H1 (cell line): Measurements from ENCODE around the gene IL31. TPM values are rescaled to one million over a fixed set of nuclear protein-coding genes. Genes with fewer than 3 reads are reported as not detected.

Experiments used
- CTCF ChIA-PET: fragments of 300-600 bp; sonication (Branson Sonifier 250); formaldehyde crosslinking; loops from one replicate; lab custom pipeline; 2021; ENCODE audit not compliant: partially characterized antibody; lab: Charles Lee
- POLR2A ChIA-PET: fragments of 300-600 bp; sonication (Branson Sonifier 250); formaldehyde crosslinking; loops from one replicate; lab custom pipeline; 2021; ENCODE audit warnings: inconsistent platforms; ENCODE audit not compliant: partially characterized antibody; lab: Charles Lee
- DNase-seq, 2 experiments: peaks; one replicate each; pipeline versions ENCODE4 v3.0.0 to v3.0.0-alpha.2; 2010 to 2022; ENCODE audit warnings: low spot score in 2 of 2, low read depth in 1 of 2, mixed read lengths in 1 of 2
- FAIRE-seq: peaks from 2 replicates; lab custom pipeline; 2011; peaks lifted over from hg19 to GRCh38; lab: Jason Lieb, UNC
- H2AFZ ChIP-seq: 2 replicates; pipeline ENCODE4 v1.8.1; 2012; ENCODE audit warnings: low read length, inconsistent platforms
- H2AK5ac ChIP-seq: 2 replicates; pipeline ENCODE4 v1.6.1; 2013; ENCODE audit warnings: low read depth, low read length
- H2BK120ac ChIP-seq: replicated peaks from 2 replicates; pipeline ENCODE3; 2013; ENCODE audit warnings: low read depth, low read length, inconsistent platforms
- H2BK12ac ChIP-seq: 2 replicates; pipeline ENCODE4 v1.6.1; 2013; ENCODE audit warnings: low read depth, low read length
- H2BK15ac ChIP-seq: 2 replicates; pipeline ENCODE4 v1.6.1; 2013; ENCODE audit warnings: low read length
- H2BK20ac ChIP-seq: 2 replicates; pipeline ENCODE4 v1.6.1; 2013; ENCODE audit warnings: low read length
- H2BK5ac ChIP-seq: 2 replicates; pipeline ENCODE4 v1.6.1; 2013; ENCODE audit warnings: low read depth, low read length
- H3K14ac ChIP-seq: 2 replicates; pipeline ENCODE4 v1.6.1; 2013; ENCODE audit warnings: inconsistent platforms; ENCODE audit not compliant: insufficient read length
- H3K18ac ChIP-seq: 2 replicates; pipeline ENCODE4 v1.6.1; 2013; ENCODE audit warnings: low read length; ENCODE audit errors: extremely low read depth
- H3K23ac ChIP-seq: 2 replicates; pipeline ENCODE4 v1.6.1; 2013; ENCODE audit warnings: inconsistent platforms; ENCODE audit not compliant: insufficient read length
- H3K23me2 ChIP-seq: 2 replicates; pipeline ENCODE4 v1.6.1; 2013; ENCODE audit warnings: low read depth, low read length
- H3K27ac ChIP-seq: 2 replicates; pipeline ENCODE4 v1.6.1; 2011; ENCODE audit warnings: low read depth, low read length, inconsistent platforms
- H3K27me3 ChIP-seq, 4 experiments: replicated peaks in 1 of 4; 1 replicate in 1 of 4; 2 replicates in 3 of 4; pipeline versions ENCODE4 v1.6.1 to v1.8.1; 2011 to 2013; ENCODE audit warnings: low read length in 3 of 4, mild to moderate bottlenecking in 3 of 4, inconsistent platforms in 2 of 4, mixed read lengths in 2 of 4, moderate library complexity in 1 of 4; ENCODE audit not compliant: control insufficient read depth in 3 of 4, insufficient read depth in 3 of 4; ENCODE audit errors: extremely low read depth in 1 of 4
- H3K36me3 ChIP-seq, 4 experiments: 2 replicates each; pipeline versions ENCODE4 v1.6.1 to v1.8.1; 2011 to 2013; ENCODE audit warnings: mild to moderate bottlenecking in 4 of 4, low read length in 3 of 4, moderate library complexity in 2 of 4, control low read depth in 1 of 4, inconsistent platforms in 1 of 4; ENCODE audit not compliant: insufficient read depth in 4 of 4, control insufficient read depth in 2 of 4
- H3K4ac ChIP-seq: replicated peaks from 2 replicates; pipeline ENCODE3; 2013; ENCODE audit warnings: low read length, low read depth, mixed read lengths, inconsistent platforms; ENCODE audit not compliant: insufficient read length
- H3K4me1 ChIP-seq, 4 experiments: replicated peaks in 1 of 4; 1 replicate in 1 of 4; 2 replicates in 3 of 4; pipeline versions ENCODE4 v1.6.1 to v1.8.1; 2011 to 2013; ENCODE audit warnings: low read length in 3 of 4, inconsistent platforms in 2 of 4, mixed read lengths in 1 of 4; ENCODE audit not compliant: insufficient read depth in 4 of 4, control insufficient read depth in 3 of 4
- H3K4me2 ChIP-seq, 2 experiments: 2 replicates each; pipeline versions ENCODE4 v1.6.1 to v1.8.1; 2011 to 2013; ENCODE audit warnings: low read depth in 2 of 2, low read length in 2 of 2, control low read depth in 1 of 2, inconsistent platforms in 1 of 2, mild to moderate bottlenecking in 1 of 2; ENCODE audit not compliant: insufficient read depth in 1 of 2
- H3K4me3 ChIP-seq, 4 experiments: fragments of 200-600, 300-600 bp in 1 of 4; sonication (generic), shearing (Covaris generic), sonication (Bioruptor Twin) in 1 of 4; 2 replicates each; pipeline versions ENCODE4 v1.5.1 to v1.8.1; 2011 to 2016; ENCODE audit warnings: low read length in 4 of 4, low read depth in 3 of 4, control low read depth in 2 of 4, inconsistent platforms in 2 of 4, mild to moderate bottlenecking in 2 of 4, mixed read lengths in 1 of 4, moderate library complexity in 1 of 4; ENCODE audit not compliant: insufficient read depth in 2 of 4; ENCODE audit errors: extremely low read depth in 1 of 4
- H3K56ac ChIP-seq: replicated peaks from 2 replicates; pipeline ENCODE3; 2013; ENCODE audit warnings: low read depth, mild to moderate bottlenecking, mixed read lengths, low read length, inconsistent platforms; ENCODE audit not compliant: insufficient read length
- H3K79me1 ChIP-seq: 2 replicates; pipeline ENCODE4 v1.6.1; 2013; ENCODE audit warnings: low read depth, low read length, control low read depth
- H3K79me2 ChIP-seq, 2 experiments: 2 replicates each; pipeline versions ENCODE4 v1.6.1 to v1.8.1; 2012 to 2013; ENCODE audit warnings: low read length in 2 of 2, mild to moderate bottlenecking in 2 of 2, inconsistent platforms in 1 of 2; ENCODE audit not compliant: insufficient read depth in 2 of 2, control insufficient read depth in 1 of 2
- H3K9ac ChIP-seq, 4 experiments: replicated peaks in 1 of 4; 1 replicate in 1 of 4; 2 replicates in 3 of 4; pipeline versions ENCODE4 v1.6.1 to v1.8.1; 2011 to 2013; ENCODE audit warnings: low read depth in 3 of 4, low read length in 3 of 4, control low read depth in 2 of 4, mild to moderate bottlenecking in 2 of 4, moderate library complexity in 2 of 4, inconsistent platforms in 1 of 4; ENCODE audit errors: extremely low read depth in 1 of 4
- H3K9me3 ChIP-seq, 2 experiments: 2 replicates each; pipeline versions ENCODE4 v1.6.1 to v1.8.1; 2012 to 2013; ENCODE audit warnings: mild to moderate bottlenecking in 2 of 2, moderate library complexity in 2 of 2, control low read depth in 1 of 2, inconsistent platforms in 1 of 2, low read depth in 1 of 2, low read length in 1 of 2, mixed read lengths in 1 of 2; ENCODE audit not compliant: insufficient read depth in 2 of 2
- H4K20me1 ChIP-seq, 2 experiments: replicated peaks in 1 of 2; 2 replicates each; pipeline versions ENCODE3 to v1.8.1; 2011 to 2013; ENCODE audit warnings: inconsistent platforms in 2 of 2, low read length in 2 of 2, mild to moderate bottlenecking in 1 of 2; ENCODE audit not compliant: insufficient read depth in 2 of 2, control insufficient read depth in 1 of 2
- H4K5ac ChIP-seq: 2 replicates; pipeline ENCODE4 v1.6.1; 2013; ENCODE audit warnings: low read length, low read depth, mixed read lengths, inconsistent platforms; ENCODE audit not compliant: insufficient read length
- H4K8ac ChIP-seq: 2 replicates; pipeline ENCODE4 v1.8.0; 2013; ENCODE audit warnings: mild to moderate bottlenecking, moderate library complexity, low read length, inconsistent platforms; ENCODE audit not compliant: insufficient read depth; ENCODE audit errors: extremely low read depth
- H4K91ac ChIP-seq: replicated peaks from 2 replicates; pipeline ENCODE3; 2013; ENCODE audit warnings: low read length, mixed read lengths, inconsistent platforms; ENCODE audit not compliant: insufficient read length
- E2F6 ChIP-seq: IDR thresholded peaks from 2 replicates; pipeline ENCODE4 v1.6.1; 2012; ENCODE audit warnings: inconsistent platforms
- EZH2 ChIP-seq: fragments of 200-600 bp; sonication (generic); IDR thresholded peaks from 2 replicates; pipeline ENCODE4 v1.7.1; 2012; ENCODE audit warnings: low read depth, mild to moderate bottlenecking, moderate library complexity, low read length, inconsistent platforms; ENCODE audit not compliant: severe bottlenecking
- JUN ChIP-seq: IDR thresholded peaks from 2 replicates; pipeline ENCODE4 v1.6.1; 2011; ENCODE audit warnings: low read depth, mild to moderate bottlenecking, improper control_type of control experiment, low read length
- JUND ChIP-seq: IDR thresholded peaks from 2 replicates; pipeline ENCODE4 v1.6.1; 2011; ENCODE audit warnings: mild to moderate bottlenecking, improper control_type of control experiment, low read length
- WGBS, 2 experiments: shearing (Covaris generic) in 1 of 2; methylation state at CpG; one replicate each; pipeline versions ENCODE4 v1.1.6 to v1.1.7; 2013 to 2015; ENCODE audit warnings: low lambda C conversion rate in 2 of 2, mixed read lengths in 2 of 2, inconsistent platforms in 1 of 2, low coverage in 1 of 2, missing lambda C conversion rate in 1 of 2; ENCODE audit not compliant: insufficient replicate concordance in 2 of 2, insufficient coverage in 1 of 2, insufficient read length in 1 of 2; ENCODE audit errors: extremely low coverage in 1 of 2, missing lambda C conversion rate in 1 of 2; 5-methylcytosine and 5-hydroxymethylcytosine counted together
- polyA plus RNA-seq, 7 experiments: library from polyadenylated mRNA; depleted of rRNA in 3 of 7; stranded (reverse) in 5 of 7; unstranded in 2 of 7; fragments of >200 nt in 5 of 7; fragments of 200-250 nt in 2 of 7; gene quantifications; 1 replicate in 5 of 7; 2 replicates in 1 of 7; 4 replicates in 1 of 7; pipeline versions ENCODE4 v1.2.1 to v1.2.3, GENCODE V29; 2011 to 2013; ENCODE audit warnings: missing spikeins in 2 of 7, mixed read lengths in 2 of 7
- total RNA-seq: library from RNA; stranded (reverse); fragmentation: NEBNext Ultra II Directional; extraction: Animal tissue kit (Norgen Biotek cat#: 25700); gene quantifications from 2 replicates; pipeline ENCODE4 v1.2.1, GENCODE V29; 2021

Gene IL31
- total and polyA plus RNA-seq, 2 of the 8 experiments (the other 6 are each of a cell fraction or from before 2014, with no cell fraction given) = not detected

DNA sequence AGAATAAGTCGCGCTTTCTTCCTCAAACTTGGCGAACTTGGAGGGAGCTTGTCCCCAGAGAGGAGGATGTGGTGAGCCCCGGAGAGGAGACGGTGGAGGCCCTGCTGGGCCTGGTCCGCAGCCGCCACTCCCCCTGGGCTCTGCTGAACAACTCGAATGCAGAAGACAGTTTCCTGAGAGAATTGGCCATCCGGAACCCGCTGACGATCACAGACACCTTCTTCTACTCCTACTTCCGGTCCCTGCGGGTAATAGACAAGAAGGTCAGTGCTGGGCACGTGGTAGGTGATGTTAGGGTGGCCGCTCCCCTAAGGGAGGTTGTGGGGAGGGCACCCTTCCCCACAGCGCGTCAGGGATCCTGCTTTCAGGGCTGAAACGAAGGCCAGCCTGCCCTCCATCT lies 10.5 kb upstream of the IL31 start:
- H3K79me2 ChIP-seq = no peaks in the 10 kb centered on the region
- H2BK20ac ChIP-seq = no peak overlapping the region
- H4K91ac ChIP-seq = no peak overlapping the region
- H2AK5ac ChIP-seq = no peak overlapping the region
- peak overlapping the region; percentile 63 for H4K8ac ChIP-seq
- H3K23ac ChIP-seq = no peak overlapping the region
- no peak overlapping the region for H2BK120ac ChIP-seq
- H3K56ac ChIP-seq = no peak overlapping the region
- H4K5ac ChIP-seq = no peak overlapping the region
- no peaks in the 10 kb centered on the region for H4K20me1 ChIP-seq
- DNase-seq (no peak), FAIRE-seq (no peak)
- no peaks in the 10 kb centered on the region for H3K9me3 ChIP-seq
- no peak overlapping the region for H3K4ac ChIP-seq
- ChIA-PET POLR2A (interaction anchor here (1.0 kb wide), 1 partner anchor 11 kb away, joined by 4 read pairs; no protein-coding TSS in a partner anchor), CTCF (interaction anchor here (1.1 to 2.2 kb wide), 3 partner anchors 8 to 54 kb away, joined by 3 to 7 read pairs (median 5); no protein-coding TSS in a partner anchor)
- H3K27me3 ChIP-seq = peaks cover 0 to 6% (median 2%) of the 10 kb centered on the region in 4 experiments; a peak in 5 of 7 replicates
- peaks cover 4% of the 10 kb centered on the region; the same call in 1 of the 2 replicates for H3K23me2 ChIP-seq
- no peak for TF ChIP-seq E2F6
- no peak for TF ChIP-seq JUND
- TF ChIP-seq JUN = no peak
- no peak for TF ChIP-seq EZH2
- H3K4me2 ChIP-seq = no peak overlapping the region
- no peak overlapping the region for H2AFZ ChIP-seq
- no peak overlapping the region for H3K14ac ChIP-seq
- H3K79me1 ChIP-seq = no peaks in the 10 kb centered on the region
- no peaks in the 10 kb centered on the region for H3K36me3 ChIP-seq
- no peak overlapping the region for H3K18ac ChIP-seq
- peaks cover 0 to 4% (median 2%) of the 10 kb centered on the region in 4 experiments; a peak in 3 of 7 replicates for H3K4me1 ChIP-seq
- no peak overlapping the region for H3K4me3 ChIP-seq
- 0 out of 2 replicates have a peak overlapping the region, but pooled peaks have one; percentile 27 for H2BK12ac ChIP-seq
- WGBS, 2 experiments = 86% methylated on average over 18 of the region's 18 CpGs; no CpG with 5 or more reads in 1 of the 2 experiments
- H3K9ac ChIP-seq = no peak overlapping the region
- no peak overlapping the region for H2BK15ac ChIP-seq
- H2BK5ac ChIP-seq = no peak overlapping the region
- H3K27ac ChIP-seq = no peak overlapping the region
